ENCODE results near the gene CALD1.

The CALD1 gene

GRCh38 chr7:134885967-134886352 lies 106.5 kb downstream of the CALD1 start:
- no CpG with 5 or more reads among the region's 1 CpG for WGBS (ENCODE audit: extremely low coverage, insufficient coverage, insufficient read length)
- Histone ChIP-seq H3K9ac (ENCODE audit: low read length) (no peak overlapping the region), H2BK12ac (ENCODE audit: low read length) (no peak overlapping the region), H3K27ac (ENCODE audit: low read depth, low read length) (peak overlapping the region; percentile 48), H4K8ac (ENCODE audit: low read depth, low read length) (no peak overlapping the region), H4K91ac (ENCODE audit: low read depth, low read length) (no peak overlapping the region), H3K9me3 (ENCODE audit: insufficient read depth, low read depth, low read length) (peaks cover 3% of the 10 kb centered on the region), H3K36me3 (ENCODE audit: control insufficient read depth in 1 of 2, insufficient read depth in 2 of 2, low read length in 2 of 2) (peaks cover 5 to 24% of the 10 kb centered on the region in 2 experiments), H2BK5ac (ENCODE audit: low read depth, low read length, poor library complexity) (no peak overlapping the region), H3K18ac (ENCODE audit: low read length) (no peak overlapping the region), H3K4me2 (ENCODE audit: low read length) (no peak overlapping the region), H2BK120ac (ENCODE audit: insufficient read depth, low read length, poor library complexity) (no peak overlapping the region), H3K27me3 (ENCODE audit: insufficient read depth, low read length) (no peaks in the 10 kb centered on the region), H4K12ac (ENCODE audit: low read depth, low read length) (no peak overlapping the region), H3K4me1 (ENCODE audit: control insufficient read depth in 1 of 2, insufficient read depth in 2 of 2, low read length in 2 of 2) (peaks cover 11 to 17% of the 10 kb centered on the region in 2 experiments), H3K23ac (ENCODE audit: low read length) (no peak overlapping the region), H2AFZ (ENCODE audit: insufficient read depth, low read length, poor library complexity) (no peak overlapping the region), H2AK5ac (ENCODE audit: low read length) (no peak overlapping the region), H3K79me2 (ENCODE audit: control insufficient read depth, insufficient read depth, low read length, poor library complexity) (peaks cover 1% of the 10 kb centered on the region), H3K79me1 (ENCODE audit: low read length) (no peaks in the 10 kb centered on the region), H3K4me3 (ENCODE audit: low read depth, low read length) (no peak overlapping the region), H3K14ac (ENCODE audit: low read length) (no peak overlapping the region), H3K4ac (ENCODE audit: low read depth, low read length) (no peak overlapping the region)
- peak in 1 of 2 donors; percentile 72 for DNase-seq

GRCh38 chr7:134886353-134887057 lies 107.1 kb downstream of the CALD1 start:
- H2BK12ac ChIP-seq (ENCODE audit: low read length), result no peak overlapping the region
- H3K79me1 ChIP-seq (ENCODE audit: low read length), result peaks cover 3% of the 10 kb centered on the region
- no peak overlapping the region for H2BK120ac ChIP-seq (ENCODE audit: insufficient read depth, low read length, poor library complexity)
- peaks cover 3% of the 10 kb centered on the region for H3K9me3 ChIP-seq (ENCODE audit: insufficient read depth, low read depth, low read length)
- H2AFZ ChIP-seq (ENCODE audit: insufficient read depth, low read length, poor library complexity), result no peak overlapping the region
- H3K14ac ChIP-seq (ENCODE audit: low read length), result no peak overlapping the region
- H3K27me3 ChIP-seq (ENCODE audit: insufficient read depth, low read length), result no peaks in the 10 kb centered on the region
- no peak overlapping the region for H3K4me2 ChIP-seq (ENCODE audit: low read length)
- DNase-seq, result peak; percentile 76 to 93
- no peak overlapping the region for H4K91ac ChIP-seq (ENCODE audit: low read depth, low read length)
- H4K12ac ChIP-seq (ENCODE audit: low read depth, low read length), result no peak overlapping the region
- no peak overlapping the region for H3K18ac ChIP-seq (ENCODE audit: low read length)
- H2BK5ac ChIP-seq (ENCODE audit: low read depth, low read length, poor library complexity), result peak overlapping the region; percentile 43
- no peak overlapping the region for H3K9ac ChIP-seq (ENCODE audit: low read length)
- no peak overlapping the region for H4K8ac ChIP-seq (ENCODE audit: low read depth, low read length)
- H2AK5ac ChIP-seq (ENCODE audit: low read length), result no peak overlapping the region
- peak overlapping the region; percentile 48 for H3K27ac ChIP-seq (ENCODE audit: low read depth, low read length)
- H3K4me1 ChIP-seq (ENCODE audit: control insufficient read depth in 1 of 2, insufficient read depth in 2 of 2, low read length in 2 of 2), result peaks cover 13 to 20% of the 10 kb centered on the region in 2 experiments
- no peak overlapping the region for H3K23ac ChIP-seq (ENCODE audit: low read length)
- no peak overlapping the region for H3K4me3 ChIP-seq (ENCODE audit: low read depth, low read length)
- peaks cover 4% of the 10 kb centered on the region for H3K79me2 ChIP-seq (ENCODE audit: control insufficient read depth, insufficient read depth, low read length, poor library complexity)
- no CpG with 5 or more reads among the region's 8 CpGs for WGBS (ENCODE audit: extremely low coverage, insufficient coverage, insufficient read length)
- H3K36me3 ChIP-seq (ENCODE audit: control insufficient read depth in 1 of 2, insufficient read depth in 2 of 2, low read length in 2 of 2), result peaks cover 5 to 24% of the 10 kb centered on the region in 2 experiments
- no peak overlapping the region for H3K4ac ChIP-seq (ENCODE audit: low read depth, low read length)

GRCh38 chr7:134887523-134887922 lies 108.1 kb downstream of the CALD1 start:
- H4K12ac ChIP-seq (ENCODE audit: low read depth, low read length), result no peak overlapping the region
- H2BK12ac ChIP-seq (ENCODE audit: low read length), result no peak overlapping the region
- no CpG with 5 or more reads among the region's 8 CpGs for WGBS (ENCODE audit: extremely low coverage, insufficient coverage, insufficient read length)

GRCh38 chr7:134888141-134888740 lies 108.8 kb downstream of the CALD1 start:
- no peak overlapping the region for H3K9ac ChIP-seq (ENCODE audit: low read length)
- no peak overlapping the region for H2BK12ac ChIP-seq (ENCODE audit: low read length)
- H2AFZ ChIP-seq (ENCODE audit: insufficient read depth, low read length, poor library complexity), result no peak overlapping the region
- H3K27me3 ChIP-seq (ENCODE audit: insufficient read depth, low read length), result no peaks in the 10 kb centered on the region
- H2BK120ac ChIP-seq (ENCODE audit: insufficient read depth, low read length, poor library complexity), result no peak overlapping the region
- H3K36me3 ChIP-seq (ENCODE audit: control insufficient read depth in 1 of 2, insufficient read depth in 2 of 2, low read length in 2 of 2), result peaks cover 5 to 29% of the 10 kb centered on the region in 2 experiments
- peak overlapping the region; percentile 30 for H3K27ac ChIP-seq (ENCODE audit: low read depth, low read length)
- H3K4ac ChIP-seq (ENCODE audit: low read depth, low read length), result no peak overlapping the region
- peaks cover 3% of the 10 kb centered on the region for H3K9me3 ChIP-seq (ENCODE audit: insufficient read depth, low read depth, low read length)
- H3K18ac ChIP-seq (ENCODE audit: low read length), result no peak overlapping the region
- no peak overlapping the region for H2BK5ac ChIP-seq (ENCODE audit: low read depth, low read length, poor library complexity)
- no peak overlapping the region for H3K14ac ChIP-seq (ENCODE audit: low read length)
- no peak overlapping the region for H3K4me3 ChIP-seq (ENCODE audit: low read depth, low read length)
- H3K79me2 ChIP-seq (ENCODE audit: control insufficient read depth, insufficient read depth, low read length, poor library complexity), result peaks cover 13% of the 10 kb centered on the region
- peaks cover 18 to 32% of the 10 kb centered on the region in 2 experiments for H3K4me1 ChIP-seq (ENCODE audit: control insufficient read depth in 1 of 2, insufficient read depth in 2 of 2, low read length in 2 of 2)
- H2AK5ac ChIP-seq (ENCODE audit: low read length), result no peak overlapping the region
- H3K79me1 ChIP-seq (ENCODE audit: low read length), result peaks cover 6% of the 10 kb centered on the region
- no peak overlapping the region for H3K23ac ChIP-seq (ENCODE audit: low read length)
- H4K12ac ChIP-seq (ENCODE audit: low read depth, low read length), result no peak overlapping the region
- no CpG with 5 or more reads among the region's 3 CpGs for WGBS (ENCODE audit: extremely low coverage, insufficient coverage, insufficient read length)
- no peak overlapping the region for H4K91ac ChIP-seq (ENCODE audit: low read depth, low read length)
- peak; percentile 70 to 81 for DNase-seq
- no peak overlapping the region for H4K8ac ChIP-seq (ENCODE audit: low read depth, low read length)
- peak overlapping the region; percentile 1 for H3K4me2 ChIP-seq (ENCODE audit: low read length)

More at GRCh38 chr7:134887523-134887922, 108.1 kb downstream of the CALD1 start:
- peak overlapping the region; percentile 38 for H3K4me3 ChIP-seq (ENCODE audit: low read depth, low read length)
- no peak overlapping the region for H3K9ac ChIP-seq (ENCODE audit: low read length)
- H3K4me2 ChIP-seq (ENCODE audit: low read length), result no peak overlapping the region
- H3K4ac ChIP-seq (ENCODE audit: low read depth, low read length), result no peak overlapping the region
- H3K27me3 ChIP-seq (ENCODE audit: insufficient read depth, low read length), result no peaks in the 10 kb centered on the region
- H3K18ac ChIP-seq (ENCODE audit: low read length), result no peak overlapping the region
- peaks cover 3% of the 10 kb centered on the region for H3K79me1 ChIP-seq (ENCODE audit: low read length)
- H3K79me2 ChIP-seq (ENCODE audit: control insufficient read depth, insufficient read depth, low read length, poor library complexity), result peaks cover 8% of the 10 kb centered on the region
- no peak overlapping the region for H4K8ac ChIP-seq (ENCODE audit: low read depth, low read length)
- no peak overlapping the region for H4K91ac ChIP-seq (ENCODE audit: low read depth, low read length)
- H3K14ac ChIP-seq (ENCODE audit: low read length), result no peak overlapping the region
- no peak overlapping the region for H3K27ac ChIP-seq (ENCODE audit: low read depth, low read length)
- no peak overlapping the region for H2AK5ac ChIP-seq (ENCODE audit: low read length)
- H3K9me3 ChIP-seq (ENCODE audit: insufficient read depth, low read depth, low read length), result peaks cover 3% of the 10 kb centered on the region
- no peak overlapping the region for H2BK5ac ChIP-seq (ENCODE audit: low read depth, low read length, poor library complexity)
- peaks cover 13 to 27% of the 10 kb centered on the region in 2 experiments for H3K4me1 ChIP-seq (ENCODE audit: control insufficient read depth in 1 of 2, insufficient read depth in 2 of 2, low read length in 2 of 2)
- peak overlapping the region; percentile 22 for H3K23ac ChIP-seq (ENCODE audit: low read length)
- peaks cover 5 to 24% of the 10 kb centered on the region in 2 experiments for H3K36me3 ChIP-seq (ENCODE audit: control insufficient read depth in 1 of 2, insufficient read depth in 2 of 2, low read length in 2 of 2)
- no peak overlapping the region for H2AFZ ChIP-seq (ENCODE audit: insufficient read depth, low read length, poor library complexity)
- H2BK120ac ChIP-seq (ENCODE audit: insufficient read depth, low read length, poor library complexity), result no peak overlapping the region
- no peak for DNase-seq
